Measurements from ENCODE around the gene LENG1. TPM values are rescaled to one million over a fixed set of nuclear protein-coding genes. Genes with fewer than 3 reads are reported as not detected.

The LENG1 gene
- total RNA-seq, 2 donors from 2014 or later, result 3.6 to 4.0 TPM

GRCh38 chr19:54141356-54141755 lies 18.2 kb downstream of the LENG1 start:
- no peak for TF ChIP-seq CTCF (conservative IDR thresholded peaks at IDR 0.05)
- H3K36me3 Mint-ChIP-seq (ENCODE audit: low read depth), result peaks cover 48% of the 10 kb centered on the region
- no peaks in the 10 kb centered on the region for H3K27me3 ChIP-seq (ENCODE audit: control insufficient read depth, insufficient read depth, low read length, poor library complexity, severe bottlenecking)
- peak overlapping the region; percentile 76 for H3K27ac Mint-ChIP-seq
- H3K9ac ChIP-seq (ENCODE audit: extremely low read depth, low read length, poor library complexity, severe bottlenecking), result no peak overlapping the region
- no peaks in the 10 kb centered on the region for H3K27me3 Mint-ChIP-seq (ENCODE audit: insufficient read depth)
- peaks cover 11% of the 10 kb centered on the region for H3K4me1 ChIP-seq (ENCODE audit: control insufficient read depth, insufficient read depth, low read length)
- no peaks in the 10 kb centered on the region for H3K9me3 Mint-ChIP-seq
- no peaks in the 10 kb centered on the region for H3K9me3 ChIP-seq (ENCODE audit: control insufficient read depth, low read length)
- 95 to 100% methylated on average over 1 to 3 of the region's 3 CpGs for WGBS, 2 experiments (ENCODE audit: insufficient coverage in 1 of 2, insufficient read length in 1 of 2)
- H3K27ac ChIP-seq (ENCODE audit: low read depth, low read length), result no peak overlapping the region
- DNase-seq, result no peak
- H3K4me3 Mint-ChIP-seq, result no peak overlapping the region
- no peak overlapping the region for H3K4me3 ChIP-seq (ENCODE audit: low read length)
- H3K4me1 Mint-ChIP-seq, result peaks cover 25% of the 10 kb centered on the region
- H3K36me3 ChIP-seq (ENCODE audit: control insufficient read depth, insufficient read depth, low read length), result peaks cover 70% of the 10 kb centered on the region

DNA sequence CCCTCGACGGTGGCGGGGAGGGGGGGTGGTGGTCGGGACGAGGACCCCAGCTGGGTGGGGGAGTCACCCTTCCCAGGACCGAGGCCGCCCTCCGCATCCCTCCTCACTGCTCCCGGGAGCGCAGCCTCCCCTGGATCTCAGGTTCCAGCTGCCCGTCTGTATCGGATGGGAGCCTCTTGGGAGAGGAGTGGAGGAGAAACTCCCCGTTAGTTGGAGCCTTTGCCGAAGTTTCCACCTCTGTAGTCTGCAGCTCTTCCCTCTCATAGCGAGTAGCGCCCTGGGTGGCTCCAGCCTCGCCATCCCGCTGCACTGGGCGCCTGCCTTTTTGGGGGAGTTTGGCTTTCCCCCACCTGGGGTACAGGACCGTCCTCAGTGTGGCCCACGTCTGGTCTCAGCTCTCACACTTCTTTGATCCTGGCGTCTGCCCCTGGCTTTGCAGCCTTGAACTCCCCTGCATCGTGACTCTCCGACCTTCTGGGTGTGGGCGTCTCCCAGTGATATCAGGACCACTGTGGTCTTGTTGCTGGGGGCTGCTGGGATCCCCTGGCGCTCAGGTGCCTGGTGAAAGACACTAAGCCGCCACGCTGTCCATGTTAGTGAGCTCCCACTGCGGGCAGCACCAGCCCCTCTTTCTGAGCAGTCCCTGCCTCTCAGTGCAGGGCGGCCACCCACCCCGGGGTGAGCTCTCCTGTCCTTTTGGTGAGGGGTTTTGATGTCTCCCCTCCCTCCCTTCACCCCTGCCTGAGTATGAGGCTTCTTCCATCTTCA lies 20.8 kb downstream of the LENG1 start:
- peak; percentile 58 for DNase-seq
- peak overlapping the region; percentile 86 for H3K4me3 Mint-ChIP-seq
- no peak overlapping the region for H3K27ac ChIP-seq (ENCODE audit: low read depth, low read length)
- H3K36me3 ChIP-seq (ENCODE audit: control insufficient read depth, insufficient read depth, low read length), result peaks cover 43% of the 10 kb centered on the region
- peak overlapping the region; percentile 86 for H3K4me3 ChIP-seq (ENCODE audit: low read length)
- H3K4me1 ChIP-seq (ENCODE audit: control insufficient read depth, insufficient read depth, low read length), result peaks cover 11% of the 10 kb centered on the region
- H3K36me3 Mint-ChIP-seq (ENCODE audit: low read depth), result peaks cover 30% of the 10 kb centered on the region
- H3K9me3 Mint-ChIP-seq, result peaks cover 6% of the 10 kb centered on the region
- no peaks in the 10 kb centered on the region for H3K27me3 ChIP-seq (ENCODE audit: control insufficient read depth, insufficient read depth, low read length, poor library complexity, severe bottlenecking)
- peaks cover 2% of the 10 kb centered on the region for H3K9me3 ChIP-seq (ENCODE audit: control insufficient read depth, low read length)
- no peak for TF ChIP-seq CTCF (conservative IDR thresholded peaks at IDR 0.05)
- peaks cover 31% of the 10 kb centered on the region for H3K4me1 Mint-ChIP-seq
- 43 to 46% methylated on average over 22 to 26 of the region's 31 CpGs for WGBS, 2 experiments (ENCODE audit: insufficient coverage in 1 of 2, insufficient read length in 1 of 2)
- H3K27me3 Mint-ChIP-seq (ENCODE audit: insufficient read depth), result no peaks in the 10 kb centered on the region
- peak overlapping the region; percentile 98 for H3K9ac ChIP-seq (ENCODE audit: extremely low read depth, low read length, poor library complexity, severe bottlenecking)
- H3K27ac Mint-ChIP-seq, result peak overlapping the region; percentile 94

- peaks cover 11% of the 10 kb centered on the region for H3K4me1 ChIP-seq (ENCODE audit: control insufficient read depth, insufficient read depth, low read length)
- peak within 1 kb of the TSS; percentile 89 for H3K4me3 ChIP-seq (ENCODE audit: low read length)
- Mint-ChIP-seq H3K36me3 (ENCODE audit: low read depth) (peaks cover 24% of the 10 kb centered on the region), H3K4me1 (peaks cover 31% of the 10 kb centered on the region), H3K27me3 (ENCODE audit: insufficient read depth) (no peaks in the 10 kb centered on the region), H3K9me3 (peaks cover 8% of the 10 kb centered on the region), H3K4me3 (peak within 1 kb of the TSS; percentile 86), H3K27ac (peak within 1 kb of the TSS; percentile 94)
- H3K9me3 ChIP-seq (ENCODE audit: control insufficient read depth, low read length), result peaks cover 5% of the 10 kb centered on the region
- peak within 1 kb of the TSS; percentile 94 for H3K27ac ChIP-seq (ENCODE audit: low read depth, low read length)
- peak within 1 kb of the TSS; percentile 98 for H3K9ac ChIP-seq (ENCODE audit: extremely low read depth, low read length, poor library complexity, severe bottlenecking)
- WGBS, 2 experiments (ENCODE audit: insufficient coverage in 1 of 2, insufficient read length in 1 of 2), result 0% methylated on average over 18 to 98 of the region's 103 CpGs
- peak; percentile 68 for TF ChIP-seq CTCF (conservative IDR thresholded peaks at IDR 0.05)
- DNase-seq, result no peak
- peaks cover 35% of the 10 kb centered on the region for H3K36me3 ChIP-seq (ENCODE audit: control insufficient read depth, insufficient read depth, low read length)
- no peaks in the 10 kb centered on the region for H3K27me3 ChIP-seq (ENCODE audit: control insufficient read depth, insufficient read depth, low read length, poor library complexity, severe bottlenecking)
Observed at GRCh38 chr19:54137699-54138488, 21.6 kb downstream of the LENG1 start, which contains the start of gene CNOT3. Gene CNOT3 (plus strand): TSS chr19:54137762. CDS start chr19:54142979, 5,217 bp downstream.

All from endodermal cell (in vitro differentiated cells).